HG03378 (cell line): Measurements from ENCODE around the gene TBC1D24.

ENCODE experiments used
- ATAC-seq: cut with Tn5 transposase; IDR thresholded peaks from one replicate; pipeline ENCODE4 v1.9.1; 2021; ENCODE audit warnings: mild to moderate bottlenecking, moderate library complexity; ENCODE audit not compliant: unreplicated experiment

The TBC1D24 gene

GRCh38 chr16:2481676-2482075, 6.7 kb downstream of the TBC1D24 start:
- ATAC-seq = no peak

- no peak for ATAC-seq
Observed at GRCh38 chr16:2482249-2482648, 7.3 kb downstream of the TBC1D24 start.

- ATAC-seq = no peak
Observed at GRCh38 chr16:2482708-2483534, 8.0 kb downstream of the TBC1D24 start.

GRCh38 chr16:2483939-2484897, 9.3 kb downstream of the TBC1D24 start:
- no peak for ATAC-seq

GRCh38 chr16:2484898-2485508, 10.1 kb downstream of the TBC1D24 start:
- no peak for ATAC-seq

- ATAC-seq = no peak
Observed at GRCh38 chr16:2485811-2486507, 11.0 kb downstream of the TBC1D24 start.

GRCh38 chr16:2486645-2487516, 12.0 kb downstream of the TBC1D24 start:
- peak; percentile 53 for ATAC-seq

- ATAC-seq = no peak
Observed at GRCh38 chr16:2487517-2487842, 12.6 kb downstream of the TBC1D24 start.

GRCh38 chr16:2487903-2488531, 13.1 kb downstream of the TBC1D24 start:
- no peak for ATAC-seq

GRCh38 chr16:2489581-2489980, 14.7 kb downstream of the TBC1D24 start:
- ATAC-seq = no peak

- ATAC-seq = no peak
Observed at GRCh38 chr16:2490190-2491105, 15.5 kb downstream of the TBC1D24 start.

- ATAC-seq = no peak
Observed at GRCh38 chr16:2492292-2492691, 17.4 kb downstream of the TBC1D24 start.

- ATAC-seq = no peak
Observed at GRCh38 chr16:2493605-2494004, 18.7 kb downstream of the TBC1D24 start.

GRCh38 chr16:2494616-2495015, 19.7 kb downstream of the TBC1D24 start:
- no peak for ATAC-seq

- no peak for ATAC-seq
Observed at GRCh38 chr16:2495041-2495440, 20.1 kb downstream of the TBC1D24 start.

- no peak for ATAC-seq
Observed at GRCh38 chr16:2496223-2497115, 21.5 kb downstream of the TBC1D24 start.

- ATAC-seq = no peak
Observed at GRCh38 chr16:2497116-2497630, 22.2 kb downstream of the TBC1D24 start.
